Hypothalamus (tissue), 51 donors: Measurements from ENCODE around the gene CPZ.

ENCODE experiments used
- DNase-seq, 51 donors: peaks; one replicate each; lab custom pipeline; 2025; lab: John Stamatoyannopoulos, UW

Gene CPZ

GRCh38 chr4:8593264-8594096 lies 915 bp downstream of the CPZ start:
- no peak for DNase-seq

- DNase-seq: peak in 17 of 51 donors; percentile 8 to 47 (median 23)
Observed at GRCh38 chr4:8594097-8595038, 1.8 kb downstream of the CPZ start.

- no peak for DNase-seq
Observed at GRCh38 chr4:8595237-8596087, 2.9 kb downstream of the CPZ start.

GRCh38 chr4:8596891-8597290 lies 4.3 kb downstream of the CPZ start:
- DNase-seq: no peak

- DNase-seq: no peak
Observed at GRCh38 chr4:8597319-8597718, 4.8 kb downstream of the CPZ start.

GRCh38 chr4:8597791-8598190 lies 5.2 kb downstream of the CPZ start:
- no peak for DNase-seq

GRCh38 chr4:8598391-8599090 lies 6.0 kb downstream of the CPZ start:
- DNase-seq: no peak

- no peak for DNase-seq
Observed at GRCh38 chr4:8599091-8599460, 6.5 kb downstream of the CPZ start.

- DNase-seq: peak in 3 of 51 donors; percentile 6 to 61 (median 9)
Observed at GRCh38 chr4:8599657-8600056, 7.1 kb downstream of the CPZ start.

GRCh38 chr4:8600266-8600665 lies 7.7 kb downstream of the CPZ start:
- DNase-seq: no peak

GRCh38 chr4:8600686-8601085 lies 8.1 kb downstream of the CPZ start:
- no peak for DNase-seq

- DNase-seq: no peak
Observed at GRCh38 chr4:8601086-8601485, 8.5 kb downstream of the CPZ start.

- DNase-seq: no peak
Observed at GRCh38 chr4:8601556-8601955, 9.0 kb downstream of the CPZ start.

GRCh38 chr4:8602686-8603430 lies 10.3 kb downstream of the CPZ start:
- no peak for DNase-seq

- DNase-seq: no peak
Observed at GRCh38 chr4:8603931-8604330, 11.4 kb downstream of the CPZ start.

- no peak for DNase-seq
Observed at GRCh38 chr4:8605289-8605688, 12.7 kb downstream of the CPZ start.

GRCh38 chr4:8606476-8606875 lies 13.9 kb downstream of the CPZ start:
- DNase-seq: no peak

GRCh38 chr4:8606966-8607365 lies 14.4 kb downstream of the CPZ start:
- DNase-seq: no peak
